Activated CD4-positive, alpha-beta T cell treated with anti-CD3 and anti-CD28 coated beads for 4 hours (primary cell): Measurements from ENCODE around the gene PBRM1.
A peak's percentile ranks its signal among the peaks of the same experiment; 100 is the strongest.
"Not testable (repeated sequence)": the region's sequence is repeated elsewhere in the genome, so short reads cannot be mapped to it uniquely, and the experiment has no call there.

Experiments
- DNase-seq, 2 donors: peaks; one replicate each; pipeline ENCODE4 v3.0.0-alpha.2; 2020

The PBRM1 gene

GRCh38 chr3:52703341-52703740, 17.6 kb upstream of the PBRM1 start:
- no peak for DNase-seq

- DNase-seq: no peak
Observed at GRCh38 chr3:52697632-52697965, 11.9 kb upstream of the PBRM1 start.

GRCh38 chr3:52696830-52697631, 11.3 kb upstream of the PBRM1 start:
- DNase-seq: no peak

GRCh38 chr3:52695798-52696671, 10.3 kb upstream of the PBRM1 start:
- DNase-seq: no peak

- peak in 1 of 2 donors; percentile 13 for DNase-seq
Observed at GRCh38 chr3:52694528-52695189, 8.9 kb upstream of the PBRM1 start.

- no peak for DNase-seq
Observed at GRCh38 chr3:52693071-52693470, 7.4 kb upstream of the PBRM1 start.

GRCh38 chr3:52690560-52690959, 4.8 kb upstream of the PBRM1 start:
- no peak for DNase-seq

GRCh38 chr3:52689151-52689550, 3.4 kb upstream of the PBRM1 start:
- no peak for DNase-seq

- DNase-seq: no peak
Observed at GRCh38 chr3:52688266-52688665, 2.6 kb upstream of the PBRM1 start.

GRCh38 chr3:52685285-52685708, 416 bp downstream of the PBRM1 start:
- peak; percentile 58 to 72 for DNase-seq

- no peak for DNase-seq
Observed at GRCh38 chr3:52684184-52684583, 1.5 kb downstream of the PBRM1 start.

- no peak for DNase-seq
Observed at GRCh38 chr3:52683611-52684010, 2.1 kb downstream of the PBRM1 start.

- DNase-seq: no peak
Observed at GRCh38 chr3:52682016-52682415, 3.7 kb downstream of the PBRM1 start.

GRCh38 chr3:52681596-52681995, 4.1 kb downstream of the PBRM1 start:
- DNase-seq: no peak

- DNase-seq: no peak
Observed at GRCh38 chr3:52679811-52680210, 5.9 kb downstream of the PBRM1 start.

- no peak for DNase-seq
Observed at GRCh38 chr3:52679199-52679538, 6.5 kb downstream of the PBRM1 start.

- DNase-seq: no peak
Observed at GRCh38 chr3:52678265-52679198, 7.2 kb downstream of the PBRM1 start.

GRCh38 chr3:52676201-52676600, 9.5 kb downstream of the PBRM1 start:
- not testable (repeated sequence) for DNase-seq

GRCh38 chr3:52671676-52672075, 14.0 kb downstream of the PBRM1 start:
- no peak for DNase-seq

- DNase-seq: peak; percentile 14 to 31
Observed at GRCh38 chr3:52670621-52671521, 14.8 kb downstream of the PBRM1 start.

- no peak for DNase-seq
Observed at GRCh38 chr3:52663098-52663497, 22.6 kb downstream of the PBRM1 start.
